Liver (tissue), 9 donors: ENCODE measurements around the gene SH3GL1. TPM values are rescaled to one million over a fixed set of nuclear protein-coding genes. Genes with fewer than 3 reads are reported as not detected.

Experiments used
- DNase-seq: peaks from one replicate; pipeline ENCODE4 v3.0.0-alpha.2; 2017; ENCODE audit warnings: low spot score
- H3K27ac ChIP-seq, 2 donors: one replicate each; pipeline ENCODE4 v1.7.0; 2013; ENCODE audit warnings: inconsistent platforms in 2 of 2, low read length in 2 of 2, control low read depth in 1 of 2, low read depth in 1 of 2, mild to moderate bottlenecking in 1 of 2
- H3K27me3 ChIP-seq, 4 donors: one replicate each; pipeline versions ENCODE4 v1.6.1 to v1.7.0; 2013; ENCODE audit warnings: low read length in 3 of 4, inconsistent platforms in 1 of 4, mild to moderate bottlenecking in 1 of 4, moderate library complexity in 1 of 4; ENCODE audit not compliant: control insufficient read depth in 4 of 4, insufficient read depth in 4 of 4
- H3K36me3 ChIP-seq, 4 donors: one replicate each; pipeline versions ENCODE4 v1.6.1 to v1.7.0; 2013; ENCODE audit warnings: low read length in 3 of 4, mild to moderate bottlenecking in 3 of 4, low read depth in 1 of 4, moderate library complexity in 1 of 4; ENCODE audit not compliant: control insufficient read depth in 4 of 4, insufficient read depth in 3 of 4
- H3K4me1 ChIP-seq, 4 donors: one replicate each; pipeline versions ENCODE4 v1.6.1 to v1.7.0; 2013; ENCODE audit warnings: low read length in 3 of 4, mild to moderate bottlenecking in 3 of 4, moderate library complexity in 1 of 4; ENCODE audit not compliant: control insufficient read depth in 4 of 4, insufficient read depth in 4 of 4
- H3K4me3 ChIP-seq, 3 donors: one replicate each; pipeline versions ENCODE4 v1.6.1 to v1.7.0; 2013; ENCODE audit warnings: low read length in 3 of 3, control low read depth in 1 of 3, low read depth in 1 of 3, mild to moderate bottlenecking in 1 of 3
- H3K9ac ChIP-seq, 2 donors: one replicate each; pipeline ENCODE4 v1.7.0; 2013; ENCODE audit warnings: low read length in 2 of 2, mild to moderate bottlenecking in 2 of 2, moderate library complexity in 2 of 2, control low read depth in 1 of 2, low read depth in 1 of 2
- H3K9me3 ChIP-seq, 4 donors: one replicate each; pipeline versions ENCODE4 v1.6.1 to v1.7.0; 2013; ENCODE audit warnings: low read length in 3 of 4; ENCODE audit not compliant: control insufficient read depth in 4 of 4
- EGR1 ChIP-seq, 2 donors: IDR thresholded peaks; 2 replicates each; pipeline ENCODE4 v1.6.1; 2016 to 2018; ENCODE audit warnings: antibody characterized with exemption in 2 of 2, low read depth in 2 of 2
- FOXA1 ChIP-seq: IDR thresholded peaks from 2 replicates; pipeline ENCODE4 v1.6.1; 2016; ENCODE audit warnings: antibody characterized with exemption
- FOXA2 ChIP-seq: IDR thresholded peaks from 2 replicates; pipeline ENCODE4 v1.6.1; 2016; ENCODE audit warnings: antibody characterized with exemption
- GABPA ChIP-seq, 2 donors: IDR thresholded peaks in 1 of 2; conservative IDR thresholded peaks in 1 of 2; 2 replicates each; pipeline ENCODE4 v1.6.1; 2016; ENCODE audit warnings: antibody characterized with exemption in 2 of 2, mild to moderate bottlenecking in 1 of 2, moderate library complexity in 1 of 2
- HNF4A ChIP-seq, 2 donors: conservative IDR thresholded peaks; 2 replicates each; pipeline ENCODE4 v1.6.1; 2016; ENCODE audit warnings: antibody characterized with exemption in 2 of 2, mild to moderate bottlenecking in 2 of 2
- HNF4G ChIP-seq: IDR thresholded peaks from 2 replicates; pipeline ENCODE4 v1.6.1; 2016; ENCODE audit warnings: antibody characterized with exemption
- JUND ChIP-seq, 2 donors: IDR thresholded peaks; 2 replicates each; pipeline ENCODE4 v1.6.1; 2016; ENCODE audit warnings: antibody characterized with exemption in 2 of 2
- NR2F2 ChIP-seq: IDR thresholded peaks from 2 replicates; pipeline ENCODE4 v1.6.1; 2016; ENCODE audit warnings: antibody characterized with exemption
- RAD21 ChIP-seq, 2 donors: IDR thresholded peaks; 2 replicates each; pipeline ENCODE4 v1.6.1; 2016; ENCODE audit warnings: antibody characterized with exemption in 2 of 2, mild to moderate bottlenecking in 2 of 2
- RXRA ChIP-seq, 2 donors: IDR thresholded peaks; 2 replicates each; pipeline ENCODE4 v1.6.1; 2017 to 2018; ENCODE audit warnings: antibody characterized with exemption in 2 of 2, mild to moderate bottlenecking in 1 of 2
- SP1 ChIP-seq: IDR thresholded peaks from 2 replicates; pipeline ENCODE4 v1.6.1; 2018; ENCODE audit warnings: antibody characterized with exemption, mild to moderate bottlenecking
- TAF1 ChIP-seq: conservative IDR thresholded peaks from 2 replicates; pipeline ENCODE4 v1.6.1; 2016; ENCODE audit warnings: antibody characterized with exemption, mild to moderate bottlenecking
- YY1 ChIP-seq: IDR thresholded peaks from 2 replicates; pipeline ENCODE4 v1.6.1; 2016; ENCODE audit warnings: antibody characterized with exemption, mild to moderate bottlenecking
- WGBS: extraction: QIAGEN DNeasy Blood & Tissue Kit; methylation state at CpG from one replicate; pipeline ENCODE4 v1.1.7; 2013; 5-methylcytosine and 5-hydroxymethylcytosine counted together
- polyA plus RNA-seq, 2 donors: library from polyadenylated mRNA; stranded (reverse) in 1 of 2; unstranded in 1 of 2; fragments of 200-250 nt in 1 of 2; fragments of >200 nt in 1 of 2; fragmentation: Nextera tagmentation in 1 of 2; extraction: Ambion mirVana in 1 of 2; gene quantifications; one replicate each; pipeline versions ENCODE4 v1.2.1 to v1.2.3, GENCODE V29; 2013 to 2015
- total RNA-seq, 2 donors: library from RNA; depleted of rRNA; stranded (reverse); fragments of >200 nt; gene quantifications; one replicate each; pipeline ENCODE4 v1.2.3, GENCODE V29; 2014
- TF ChIP-seq, protein P1 (sequence below): IDR thresholded peaks from 2 replicates; pipeline ENCODE4 v1.6.1; 2016; ENCODE audit warnings: antibody characterized with exemption
- TF ChIP-seq, protein P2 (sequence below): IDR thresholded peaks from 2 replicates; pipeline ENCODE4 v1.6.1; 2016; ENCODE audit warnings: antibody characterized with exemption
- TF ChIP-seq, protein P3 (sequence below): IDR thresholded peaks from 2 replicates; pipeline ENCODE4 v1.6.1; 2016; ENCODE audit warnings: antibody characterized with exemption, mild to moderate bottlenecking
- TF ChIP-seq, protein P4 (sequence below): fragments of 150-350 bp; IDR thresholded peaks from 2 replicates; pipeline ENCODE4 v1.5.1; 2017; ENCODE audit warnings: improper control_type of control experiment, low read depth, low read length; ENCODE audit not compliant: missing input control
- TF ChIP-seq, protein P5 (sequence below): IDR thresholded peaks from 2 replicates; pipeline ENCODE4 v1.6.1; 2016; ENCODE audit warnings: antibody characterized with exemption
- donor health status: healthy.
- donor health status: healthy.
- donor health status: healthy.
- donor health status: healthy.
- donor health status: healthy.

The SH3GL1 gene
- total and polyA plus RNA-seq, 4 donors: 16.5 to 27.8 (median 18.2) TPM

DNA sequence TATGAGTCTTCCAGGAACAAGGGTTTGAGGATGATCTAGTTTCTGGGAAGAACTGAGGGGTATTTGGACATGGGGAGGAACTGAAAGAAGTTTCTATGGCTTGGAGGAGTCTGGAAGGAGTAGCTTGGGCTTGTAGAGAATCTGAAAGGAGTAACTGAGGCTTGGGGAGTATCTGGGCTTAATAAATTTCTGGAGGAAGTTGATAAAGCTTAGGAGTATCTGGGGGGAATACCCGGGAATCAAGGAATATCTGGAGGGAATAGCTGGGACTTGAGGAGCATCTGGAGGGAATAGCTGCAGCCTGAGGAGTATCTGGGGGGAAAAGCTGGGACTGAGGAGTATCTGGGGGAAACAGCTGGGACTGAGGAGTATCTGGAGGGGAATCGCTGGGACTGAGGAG lies 79.9 kb downstream of the SH3GL1 start:
- 94% methylated on average over 2 of the region's 2 CpGs for WGBS
- TF ChIP-seq HNF4A (conservative IDR thresholded peaks at IDR 0.05) (no peak), RAD21 (IDR thresholded peaks at IDR 0.05) (no peak), EGR1 (IDR thresholded peaks at IDR 0.05; ENCODE audit: low read depth in 2 of 2) (no peak), GABPA (IDR thresholded peaks at IDR 0.05 in 1 of 2, conservative IDR thresholded peaks at IDR 0.05 in 1 of 2) (no peak), NR2F2 (no peak), YY1 (no peak), TAF1 (no peak), SP1 (no peak), HNF4G (no peak), FOXA1 (no peak), FOXA2 (no peak), RXRA (IDR thresholded peaks at IDR 0.05) (no peak), JUND (IDR thresholded peaks at IDR 0.05) (no peak)
- TF ChIP-seq, protein P1, sequence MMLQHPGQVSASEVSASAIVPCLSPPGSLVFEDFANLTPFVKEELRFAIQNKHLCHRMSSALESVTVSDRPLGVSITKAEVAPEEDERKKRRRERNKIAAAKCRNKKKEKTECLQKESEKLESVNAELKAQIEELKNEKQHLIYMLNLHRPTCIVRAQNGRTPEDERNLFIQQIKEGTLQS: no peak
- TF ChIP-seq, protein P2, sequence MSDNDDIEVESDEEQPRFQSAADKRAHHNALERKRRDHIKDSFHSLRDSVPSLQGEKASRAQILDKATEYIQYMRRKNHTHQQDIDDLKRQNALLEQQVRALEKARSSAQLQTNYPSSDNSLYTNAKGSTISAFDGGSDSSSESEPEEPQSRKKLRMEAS: no peak
- TF ChIP-seq, protein P3, sequence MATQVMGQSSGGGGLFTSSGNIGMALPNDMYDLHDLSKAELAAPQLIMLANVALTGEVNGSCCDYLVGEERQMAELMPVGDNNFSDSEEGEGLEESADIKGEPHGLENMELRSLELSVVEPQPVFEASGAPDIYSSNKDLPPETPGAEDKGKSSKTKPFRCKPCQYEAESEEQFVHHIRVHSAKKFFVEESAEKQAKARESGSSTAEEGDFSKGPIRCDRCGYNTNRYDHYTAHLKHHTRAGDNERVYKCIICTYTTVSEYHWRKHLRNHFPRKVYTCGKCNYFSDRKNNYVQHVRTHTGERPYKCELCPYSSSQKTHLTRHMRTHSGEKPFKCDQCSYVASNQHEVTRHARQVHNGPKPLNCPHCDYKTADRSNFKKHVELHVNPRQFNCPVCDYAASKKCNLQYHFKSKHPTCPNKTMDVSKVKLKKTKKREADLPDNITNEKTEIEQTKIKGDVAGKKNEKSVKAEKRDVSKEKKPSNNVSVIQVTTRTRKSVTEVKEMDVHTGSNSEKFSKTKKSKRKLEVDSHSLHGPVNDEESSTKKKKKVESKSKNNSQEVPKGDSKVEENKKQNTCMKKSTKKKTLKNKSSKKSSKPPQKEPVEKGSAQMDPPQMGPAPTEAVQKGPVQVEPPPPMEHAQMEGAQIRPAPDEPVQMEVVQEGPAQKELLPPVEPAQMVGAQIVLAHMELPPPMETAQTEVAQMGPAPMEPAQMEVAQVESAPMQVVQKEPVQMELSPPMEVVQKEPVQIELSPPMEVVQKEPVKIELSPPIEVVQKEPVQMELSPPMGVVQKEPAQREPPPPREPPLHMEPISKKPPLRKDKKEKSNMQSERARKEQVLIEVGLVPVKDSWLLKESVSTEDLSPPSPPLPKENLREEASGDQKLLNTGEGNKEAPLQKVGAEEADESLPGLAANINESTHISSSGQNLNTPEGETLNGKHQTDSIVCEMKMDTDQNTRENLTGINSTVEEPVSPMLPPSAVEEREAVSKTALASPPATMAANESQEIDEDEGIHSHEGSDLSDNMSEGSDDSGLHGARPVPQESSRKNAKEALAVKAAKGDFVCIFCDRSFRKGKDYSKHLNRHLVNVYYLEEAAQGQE: no peak
- TF ChIP-seq, protein P4, sequence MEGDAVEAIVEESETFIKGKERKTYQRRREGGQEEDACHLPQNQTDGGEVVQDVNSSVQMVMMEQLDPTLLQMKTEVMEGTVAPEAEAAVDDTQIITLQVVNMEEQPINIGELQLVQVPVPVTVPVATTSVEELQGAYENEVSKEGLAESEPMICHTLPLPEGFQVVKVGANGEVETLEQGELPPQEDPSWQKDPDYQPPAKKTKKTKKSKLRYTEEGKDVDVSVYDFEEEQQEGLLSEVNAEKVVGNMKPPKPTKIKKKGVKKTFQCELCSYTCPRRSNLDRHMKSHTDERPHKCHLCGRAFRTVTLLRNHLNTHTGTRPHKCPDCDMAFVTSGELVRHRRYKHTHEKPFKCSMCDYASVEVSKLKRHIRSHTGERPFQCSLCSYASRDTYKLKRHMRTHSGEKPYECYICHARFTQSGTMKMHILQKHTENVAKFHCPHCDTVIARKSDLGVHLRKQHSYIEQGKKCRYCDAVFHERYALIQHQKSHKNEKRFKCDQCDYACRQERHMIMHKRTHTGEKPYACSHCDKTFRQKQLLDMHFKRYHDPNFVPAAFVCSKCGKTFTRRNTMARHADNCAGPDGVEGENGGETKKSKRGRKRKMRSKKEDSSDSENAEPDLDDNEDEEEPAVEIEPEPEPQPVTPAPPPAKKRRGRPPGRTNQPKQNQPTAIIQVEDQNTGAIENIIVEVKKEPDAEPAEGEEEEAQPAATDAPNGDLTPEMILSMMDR: no peak
- TF ChIP-seq, protein P5, sequence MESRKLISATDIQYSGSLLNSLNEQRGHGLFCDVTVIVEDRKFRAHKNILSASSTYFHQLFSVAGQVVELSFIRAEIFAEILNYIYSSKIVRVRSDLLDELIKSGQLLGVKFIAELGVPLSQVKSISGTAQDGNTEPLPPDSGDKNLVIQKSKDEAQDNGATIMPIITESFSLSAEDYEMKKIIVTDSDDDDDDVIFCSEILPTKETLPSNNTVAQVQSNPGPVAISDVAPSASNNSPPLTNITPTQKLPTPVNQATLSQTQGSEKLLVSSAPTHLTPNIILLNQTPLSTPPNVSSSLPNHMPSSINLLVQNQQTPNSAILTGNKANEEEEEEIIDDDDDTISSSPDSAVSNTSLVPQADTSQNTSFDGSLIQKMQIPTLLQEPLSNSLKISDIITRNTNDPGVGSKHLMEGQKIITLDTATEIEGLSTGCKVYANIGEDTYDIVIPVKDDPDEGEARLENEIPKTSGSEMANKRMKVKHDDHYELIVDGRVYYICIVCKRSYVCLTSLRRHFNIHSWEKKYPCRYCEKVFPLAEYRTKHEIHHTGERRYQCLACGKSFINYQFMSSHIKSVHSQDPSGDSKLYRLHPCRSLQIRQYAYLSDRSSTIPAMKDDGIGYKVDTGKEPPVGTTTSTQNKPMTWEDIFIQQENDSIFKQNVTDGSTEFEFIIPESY: no peak
- peaks cover 0 to 2% (median 0%) of the 10 kb centered on the region in 4 donors for H3K36me3 ChIP-seq

More for the DNA sequence above, 79.9 kb downstream of the SH3GL1 start:
- peaks cover 0 to 3% (median 0%) of the 10 kb centered on the region in 4 donors for H3K9me3 ChIP-seq
- peaks cover 0 to 4% (median 0%) of the 10 kb centered on the region in 4 donors for H3K4me1 ChIP-seq
- DNase-seq: no peak
- H3K4me3 ChIP-seq: no peak overlapping the region
- no peaks in the 10 kb centered on the region for H3K27me3 ChIP-seq
- H3K9ac ChIP-seq: no peak overlapping the region
- no peak overlapping the region for H3K27ac ChIP-seq
